HEK293 (cell line): ENCODE results near the gene NUP50.

Source experiments
- CTCF ChIP-seq: fragments of 450-650 bp; formaldehyde crosslinking; IDR thresholded peaks from 2 replicates; pipeline ENCODE4 v1.5.1; 2016; ENCODE audit warnings: missing biosample characterization, missing genetic modification characterization
- ZNF10 ChIP-seq: fragments of 450-650 bp; formaldehyde crosslinking; IDR thresholded peaks from 2 replicates; pipeline ENCODE4 v1.5.1; 2017; ENCODE audit warnings: missing biosample characterization, missing genetic modification characterization
- ZNF114 ChIP-seq: fragments of 450-650 bp; formaldehyde crosslinking; IDR thresholded peaks from 2 replicates; pipeline ENCODE4 v1.5.0; 2017; ENCODE audit warnings: missing biosample characterization, missing genetic modification characterization
- ZNF18 ChIP-seq: fragments of 450-650 bp; formaldehyde crosslinking; IDR thresholded peaks from 2 replicates; pipeline ENCODE4 v1.5.1; 2016; ENCODE audit warnings: missing biosample characterization, missing genetic modification characterization

GRCh38 chr22:45192701-45193187 is 29.0 kb downstream of the NUP50 start:
- TF ChIP-seq ZNF114 (tag by site-specific recombination) (no peak), CTCF (tag by site-specific recombination) (no peak), ZNF18 (tag by site-specific recombination) (no peak), ZNF10 (tag by site-specific recombination) (no peak)
